B cell (primary cell): ENCODE results near the gene TRPM6. TPM values are rescaled to one million over a fixed set of nuclear protein-coding genes. Genes with fewer than 3 reads are reported as not detected.

Experiments
- ATAC-seq: fragments of 200-7000 bp; cut with Tn5 transposase; one replicate; pipeline ENCODE4 v1.10.0; 2021; ENCODE audit warnings: low read depth, mild to moderate bottlenecking, moderate number of reproducible peaks, moderate library complexity
- CTCF ChIA-PET: fragments of 350-600 bp; sonication (Branson Sonifier 250); formaldehyde crosslinking; loops from one replicate; lab custom pipeline; 2021; ENCODE audit warnings: antibody characterized with exemption, inconsistent platforms; lab: Charles Lee
- POLR2A ChIA-PET: fragments of 350-600 bp; sonication (Branson Sonifier 250); formaldehyde crosslinking; loops from one replicate; lab custom pipeline; 2021; ENCODE audit warnings: antibody characterized with exemption; lab: Charles Lee
- DNase-seq: peaks from one replicate; pipeline ENCODE4 v3.0.0; 2013
- H2AFZ ChIP-seq: 2 replicates; pipeline ENCODE4 v1.6.1; 2012; ENCODE audit warnings: mild to moderate bottlenecking, low read depth, low read length; ENCODE audit not compliant: insufficient read depth, poor library complexity, severe bottlenecking
- H3K27ac ChIP-seq, 2 donors: 1 replicate in 1 of 2; 2 replicates in 1 of 2; pipeline ENCODE4 v1.5.1; 2012 to 2013; ENCODE audit warnings: low read length in 2 of 2, mild to moderate bottlenecking in 2 of 2, moderate library complexity in 1 of 2
- H3K27me3 ChIP-seq, 4 experiments: fragments of 200-600 bp in 1 of 4; sonication (generic) in 1 of 4; replicated peaks in 1 of 4; 1 replicate in 2 of 4; 2 replicates in 2 of 4; pipeline versions ENCODE4 v1.6.1 to v1.7.0; 2013 to 2016; ENCODE audit warnings: low read length in 3 of 4, mild to moderate bottlenecking in 2 of 4, mixed read lengths in 1 of 4, moderate library complexity in 1 of 4; ENCODE audit not compliant: insufficient read depth in 4 of 4, control insufficient read depth in 3 of 4; ENCODE audit errors: control extremely low read depth in 1 of 4
- H3K36me3 ChIP-seq, 2 experiments: replicated peaks in 1 of 2; 1 replicate in 1 of 2; 2 replicates in 1 of 2; pipeline versions ENCODE4 v1.6.1 to v1.7.1; 2013; ENCODE audit warnings: low read length in 1 of 2; ENCODE audit not compliant: insufficient read depth in 2 of 2, control insufficient read depth in 1 of 2; ENCODE audit errors: control extremely low read depth in 1 of 2, extremely low read depth in 1 of 2
- H3K4me1 ChIP-seq, 2 donors: fragments of 200-600 bp in 1 of 2; sonication (generic) in 1 of 2; 1 replicate in 1 of 2; 2 replicates in 1 of 2; pipeline versions ENCODE4 v1.5.1 to v1.6.1; 2013 to 2017; ENCODE audit warnings: low read length in 2 of 2; ENCODE audit not compliant: control insufficient read depth in 2 of 2, insufficient read depth in 2 of 2
- H3K4me2 ChIP-seq: replicated peaks from 2 replicates; pipeline ENCODE3; 2012; ENCODE audit warnings: mild to moderate bottlenecking, low read depth, low read length; ENCODE audit not compliant: poor library complexity, severe bottlenecking
- H3K4me3 ChIP-seq, 5 experiments: fragments of 200-600 bp in 1 of 5; sonication (generic) in 1 of 5; 1 replicate in 3 of 5; 2 replicates in 2 of 5; pipeline versions ENCODE4 v1.5.1 to v1.7.0; 2011 to 2016; ENCODE audit warnings: low read length in 4 of 5, mild to moderate bottlenecking in 4 of 5, low read depth in 2 of 5, control low read depth in 1 of 5, moderate library complexity in 1 of 5; ENCODE audit not compliant: insufficient read depth in 1 of 5; ENCODE audit errors: control extremely low read depth in 1 of 5, extremely low read depth in 1 of 5
- H3K79me2 ChIP-seq: fragments of 200-600 bp; sonication (generic); one replicate; pipeline ENCODE4 v1.6.0; 2016; ENCODE audit warnings: low read length; ENCODE audit not compliant: control insufficient read depth, insufficient read depth
- H3K9ac ChIP-seq: fragments of 200-600 bp; sonication (generic); 2 replicates; pipeline ENCODE4 v1.6.1; 2017; ENCODE audit warnings: mild to moderate bottlenecking, low read length, moderate library complexity
- H3K9me3 ChIP-seq, 3 donors: one replicate each; pipeline versions ENCODE4 v1.6.1 to v1.7.1; 2013; ENCODE audit warnings: low read length in 2 of 3; ENCODE audit not compliant: control insufficient read depth in 2 of 3, insufficient read depth in 1 of 3; ENCODE audit errors: control extremely low read depth in 1 of 3
- H4K20me1 ChIP-seq: 2 replicates; pipeline ENCODE4 v1.6.0; 2012; ENCODE audit warnings: mild to moderate bottlenecking, low read length; ENCODE audit not compliant: insufficient read depth, control insufficient read depth, poor library complexity, severe bottlenecking
- H3K27ac Mint-ChIP-seq: one replicate; pipeline ENCODE4 v1.8.0; 2021; ENCODE audit warnings: mixed read lengths
- H3K27me3 Mint-ChIP-seq: one replicate; pipeline ENCODE4 v1.8.0; 2021; ENCODE audit warnings: mixed read lengths
- H3K4me1 Mint-ChIP-seq: one replicate; pipeline ENCODE4 v1.8.0; 2021; ENCODE audit warnings: mixed read lengths
- H3K4me3 Mint-ChIP-seq: one replicate; pipeline ENCODE4 v1.8.0; 2021; ENCODE audit warnings: mixed read lengths
- H3K9me3 Mint-ChIP-seq: one replicate; pipeline ENCODE4 v1.8.0; 2022; ENCODE audit warnings: mixed read lengths; ENCODE audit not compliant: insufficient read depth
- EZH2 ChIP-seq: IDR thresholded peaks from 2 replicates; pipeline ENCODE4 v1.6.1; 2012; ENCODE audit warnings: borderline replicate concordance, low read depth, mild to moderate bottlenecking, moderate library complexity, low read length; ENCODE audit not compliant: insufficient read depth, poor library complexity, severe bottlenecking
- WGBS: methylation state at CpG from one replicate; pipeline ENCODE4 v1.1.5; 2013; ENCODE audit warnings: missing lambda C conversion rate; ENCODE audit not compliant: insufficient coverage; 5-methylcytosine and 5-hydroxymethylcytosine counted together
- intact Hi-C: fragments of 100-400 bp; cut with micrococcal nuclease; formaldehyde crosslinking; loops from one replicate; pipeline ENCODE4 v1.10.0; 2022
- polyA plus RNA-seq: library from polyadenylated mRNA; depleted of rRNA; stranded (reverse); fragments of >200 nt; gene quantifications from 2 replicates; pipeline ENCODE4 v1.2.3, GENCODE V29; 2012
- total RNA-seq, 2 donors: library from RNA; stranded (reverse); fragments of 120-200 nt in 1 of 2; gene quantifications; 1 replicate in 1 of 2; 2 replicates in 1 of 2; pipeline versions ENCODE4 v1.2.3 to v1.2.4, GENCODE V29; 2013 to 2022
- TF ChIP-seq, protein P1 (sequence below): fragments of 200-600 bp; IDR thresholded peaks from one replicate; pipeline ENCODE4 v1.8.0; 2022; ENCODE audit warnings: antibody characterized with exemption, mild to moderate bottlenecking

The TRPM6 gene
- total and polyA plus RNA-seq, 2 donors (not counting 1 experiment from before 2014, with no cell fraction given), result not detected

DNA sequence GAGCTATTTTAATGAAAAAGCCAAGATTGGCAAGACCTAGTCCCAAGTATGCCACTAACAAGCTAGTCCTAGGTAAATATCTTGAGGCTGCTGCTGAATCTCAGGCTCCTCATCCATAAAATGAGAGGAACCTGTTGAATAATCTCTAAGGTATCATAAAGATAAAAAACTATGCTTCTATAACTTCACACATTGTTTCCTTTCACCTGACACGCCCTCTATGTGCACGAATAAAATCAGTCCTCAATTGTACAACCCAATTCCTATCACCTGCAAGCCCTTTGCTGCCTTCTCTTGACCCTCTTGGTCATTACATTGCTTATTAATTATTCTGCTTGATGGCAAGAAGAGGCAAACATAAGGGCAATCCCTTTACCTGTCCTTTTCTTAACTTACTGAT is 69.9 kb downstream of the TRPM6 start:
- H3K27ac Mint-ChIP-seq, result no peak overlapping the region
- TF ChIP-seq, protein P1, sequence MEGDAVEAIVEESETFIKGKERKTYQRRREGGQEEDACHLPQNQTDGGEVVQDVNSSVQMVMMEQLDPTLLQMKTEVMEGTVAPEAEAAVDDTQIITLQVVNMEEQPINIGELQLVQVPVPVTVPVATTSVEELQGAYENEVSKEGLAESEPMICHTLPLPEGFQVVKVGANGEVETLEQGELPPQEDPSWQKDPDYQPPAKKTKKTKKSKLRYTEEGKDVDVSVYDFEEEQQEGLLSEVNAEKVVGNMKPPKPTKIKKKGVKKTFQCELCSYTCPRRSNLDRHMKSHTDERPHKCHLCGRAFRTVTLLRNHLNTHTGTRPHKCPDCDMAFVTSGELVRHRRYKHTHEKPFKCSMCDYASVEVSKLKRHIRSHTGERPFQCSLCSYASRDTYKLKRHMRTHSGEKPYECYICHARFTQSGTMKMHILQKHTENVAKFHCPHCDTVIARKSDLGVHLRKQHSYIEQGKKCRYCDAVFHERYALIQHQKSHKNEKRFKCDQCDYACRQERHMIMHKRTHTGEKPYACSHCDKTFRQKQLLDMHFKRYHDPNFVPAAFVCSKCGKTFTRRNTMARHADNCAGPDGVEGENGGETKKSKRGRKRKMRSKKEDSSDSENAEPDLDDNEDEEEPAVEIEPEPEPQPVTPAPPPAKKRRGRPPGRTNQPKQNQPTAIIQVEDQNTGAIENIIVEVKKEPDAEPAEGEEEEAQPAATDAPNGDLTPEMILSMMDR, result no peak
- ChIA-PET POLR2A (no interaction called here), CTCF (no interaction called here)
- intact Hi-C loops, result no loop called here
- WGBS, result 100% methylated on average over 2 of the region's 2 CpGs
- H3K4me3 Mint-ChIP-seq, result no peak overlapping the region
- no peaks in the 10 kb centered on the region for H3K4me1 ChIP-seq
- H3K9me3 ChIP-seq, result no peaks in the 10 kb centered on the region
- no peak for DNase-seq
- no peaks in the 10 kb centered on the region for H3K36me3 ChIP-seq
- no peaks in the 10 kb centered on the region for H3K9me3 Mint-ChIP-seq
- peaks cover 0 to 4% (median 0%) of the 10 kb centered on the region in 4 experiments for H3K27me3 ChIP-seq
- peaks cover 2% of the 10 kb centered on the region for H3K4me1 Mint-ChIP-seq
- H4K20me1 ChIP-seq, result no peaks in the 10 kb centered on the region
- no peak for ATAC-seq
- H3K4me3 ChIP-seq, result no peak overlapping the region
- H3K9ac ChIP-seq, result no peak overlapping the region
- H3K27ac ChIP-seq, result no peak overlapping the region
- no peaks in the 10 kb centered on the region for H3K79me2 ChIP-seq
- peaks cover 4% of the 10 kb centered on the region for H3K27me3 Mint-ChIP-seq
- H2AFZ ChIP-seq, result no peak overlapping the region
- no peak overlapping the region for H3K4me2 ChIP-seq

DNA sequence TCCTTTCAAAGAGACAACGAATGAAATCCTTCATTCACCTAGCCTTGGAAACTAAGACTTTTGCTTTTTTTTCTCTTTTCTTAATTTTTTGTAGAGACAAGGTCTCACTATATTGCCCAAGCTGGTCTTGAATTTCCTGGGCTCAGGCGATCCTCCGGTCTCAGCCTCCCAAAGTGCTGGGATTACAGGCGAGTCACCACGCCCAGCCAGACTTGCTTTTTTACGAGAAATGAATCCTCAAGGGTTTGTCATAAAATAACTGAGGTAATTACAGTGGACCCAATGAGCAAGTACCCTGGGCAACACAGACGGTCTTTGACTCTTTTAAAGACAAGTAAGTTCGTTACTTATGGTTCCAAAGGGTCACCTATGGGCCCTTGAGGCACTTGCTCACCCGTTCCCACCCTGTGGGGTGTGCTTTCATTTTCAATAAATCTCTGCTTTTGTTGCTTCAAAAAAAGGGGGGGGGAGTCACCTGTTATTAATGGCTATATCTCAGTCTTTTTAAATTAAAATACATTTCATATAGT is 70.4 kb downstream of the TRPM6 start:
- WGBS, result 89% methylated on average over 6 of the region's 9 CpGs
- intact Hi-C loops, result no loop called here

More for the DNA sequence above, 70.4 kb downstream of the TRPM6 start:
- Mint-ChIP-seq H3K4me3 (no peak overlapping the region), H3K27me3 (peaks cover 4% of the 10 kb centered on the region), H3K9me3 (no peaks in the 10 kb centered on the region), H3K27ac (no peak overlapping the region), H3K4me1 (peaks cover 2% of the 10 kb centered on the region)
- no peak overlapping the region for H2AFZ ChIP-seq
- H3K9me3 ChIP-seq, result no peaks in the 10 kb centered on the region
- H3K79me2 ChIP-seq, result no peaks in the 10 kb centered on the region
- peaks cover 0 to 4% (median 0%) of the 10 kb centered on the region in 4 experiments for H3K27me3 ChIP-seq
- H3K4me3 ChIP-seq, result no peak overlapping the region
- ATAC-seq, result no peak
- no peaks in the 10 kb centered on the region for H3K36me3 ChIP-seq
- no peaks in the 10 kb centered on the region for H4K20me1 ChIP-seq
- H3K4me2 ChIP-seq, result no peak overlapping the region
- ChIA-PET POLR2A (no interaction called here), CTCF (no interaction called here)
- no peak for DNase-seq
- H3K27ac ChIP-seq, result no peak overlapping the region
- H3K4me1 ChIP-seq, result no peaks in the 10 kb centered on the region
- H3K9ac ChIP-seq, result no peak overlapping the region
- TF ChIP-seq, protein P1, result no peak
- TF ChIP-seq EZH2, result no peak
